ENCODE data around the gene DLEC1.

DNA sequence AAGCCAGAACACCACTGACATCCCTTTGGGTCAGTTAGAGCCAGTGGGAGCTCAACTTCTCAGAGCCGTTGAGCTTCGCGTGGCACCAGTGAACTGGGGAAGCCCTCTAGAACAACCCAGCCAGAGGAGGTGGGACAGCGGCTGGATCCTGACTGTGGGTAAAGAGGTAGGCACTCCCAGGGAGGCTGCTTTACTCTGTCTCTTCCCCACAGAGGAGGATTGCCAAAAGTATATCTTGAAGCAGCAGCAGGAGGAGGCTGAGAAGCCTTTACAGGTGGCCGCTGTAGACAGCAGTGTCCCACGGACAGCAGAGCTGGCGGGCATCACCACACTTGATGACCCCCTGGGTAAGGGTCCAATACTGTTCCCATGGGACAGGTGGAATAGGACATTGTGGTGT lies 100.6 kb downstream of the DLEC1 start:
- TF ChIP-seq, protein P1, sequence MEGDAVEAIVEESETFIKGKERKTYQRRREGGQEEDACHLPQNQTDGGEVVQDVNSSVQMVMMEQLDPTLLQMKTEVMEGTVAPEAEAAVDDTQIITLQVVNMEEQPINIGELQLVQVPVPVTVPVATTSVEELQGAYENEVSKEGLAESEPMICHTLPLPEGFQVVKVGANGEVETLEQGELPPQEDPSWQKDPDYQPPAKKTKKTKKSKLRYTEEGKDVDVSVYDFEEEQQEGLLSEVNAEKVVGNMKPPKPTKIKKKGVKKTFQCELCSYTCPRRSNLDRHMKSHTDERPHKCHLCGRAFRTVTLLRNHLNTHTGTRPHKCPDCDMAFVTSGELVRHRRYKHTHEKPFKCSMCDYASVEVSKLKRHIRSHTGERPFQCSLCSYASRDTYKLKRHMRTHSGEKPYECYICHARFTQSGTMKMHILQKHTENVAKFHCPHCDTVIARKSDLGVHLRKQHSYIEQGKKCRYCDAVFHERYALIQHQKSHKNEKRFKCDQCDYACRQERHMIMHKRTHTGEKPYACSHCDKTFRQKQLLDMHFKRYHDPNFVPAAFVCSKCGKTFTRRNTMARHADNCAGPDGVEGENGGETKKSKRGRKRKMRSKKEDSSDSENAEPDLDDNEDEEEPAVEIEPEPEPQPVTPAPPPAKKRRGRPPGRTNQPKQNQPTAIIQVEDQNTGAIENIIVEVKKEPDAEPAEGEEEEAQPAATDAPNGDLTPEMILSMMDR (conservative IDR thresholded peaks at IDR 0.05 in 1 of 2, IDR thresholded peaks at IDR 0.05 in 1 of 2; ENCODE audit: extremely low read depth in 1 of 2, insufficient read depth in 1 of 2, low read depth in 1 of 2, low read length in 2 of 2): no peak
- TF ChIP-seq EZH2 (IDR thresholded peaks at IDR 0.05; ENCODE audit: borderline replicate concordance, low read length): no peak

Measured in mammary epithelial cell (primary cell).